ENCODE measurements around the gene EGLN3. TPM values are rescaled to one million over a fixed set of nuclear protein-coding genes. Genes with fewer than 3 reads are reported as not detected.

EGLN3 gene
- total and polyA plus RNA-seq, 2 of the 13 experiments (the other 11 are each of a cell fraction or from before 2014, with no cell fraction given): 0.18 to 27.3 TPM

DNA sequence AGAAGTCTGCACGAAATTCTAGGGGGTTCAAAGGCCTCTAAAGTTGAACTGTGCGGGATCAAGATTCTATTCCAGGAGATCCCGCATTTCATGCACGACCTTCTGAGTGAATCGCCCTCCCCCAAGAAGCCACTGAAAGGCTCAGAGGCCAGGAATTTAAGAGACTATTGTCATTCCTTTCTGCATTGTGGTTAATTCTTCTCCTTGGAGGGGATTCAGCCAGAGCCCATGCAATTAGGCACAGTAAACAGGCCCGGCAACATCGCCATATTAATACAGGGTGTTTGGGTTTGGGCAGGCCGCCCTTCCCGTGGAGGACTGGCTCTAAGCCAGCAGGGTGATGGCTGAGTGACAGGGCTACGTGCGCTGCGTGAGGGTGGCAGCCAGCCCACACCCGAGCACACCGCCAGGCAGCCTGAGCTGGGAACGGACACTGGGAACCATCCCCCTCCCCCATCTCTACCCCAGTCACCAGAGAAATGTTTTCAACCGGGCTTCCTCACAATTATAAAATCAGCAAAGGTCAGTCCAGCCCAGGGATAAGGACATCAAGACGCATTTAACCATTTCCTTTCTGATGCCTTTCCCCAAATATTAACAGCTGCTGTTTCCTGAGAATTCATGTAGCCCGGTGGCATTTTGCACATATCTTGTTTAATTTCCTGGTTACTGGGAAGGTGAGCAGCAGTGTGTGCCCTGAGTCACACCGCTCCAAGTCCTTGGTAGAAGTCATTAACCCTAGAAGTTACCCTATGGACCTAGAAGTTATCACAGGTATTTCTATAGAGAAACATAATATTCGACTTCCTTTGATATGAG, 12.5 kb downstream of the EGLN3 start (continued):
- TF ChIP-seq, protein P1, sequence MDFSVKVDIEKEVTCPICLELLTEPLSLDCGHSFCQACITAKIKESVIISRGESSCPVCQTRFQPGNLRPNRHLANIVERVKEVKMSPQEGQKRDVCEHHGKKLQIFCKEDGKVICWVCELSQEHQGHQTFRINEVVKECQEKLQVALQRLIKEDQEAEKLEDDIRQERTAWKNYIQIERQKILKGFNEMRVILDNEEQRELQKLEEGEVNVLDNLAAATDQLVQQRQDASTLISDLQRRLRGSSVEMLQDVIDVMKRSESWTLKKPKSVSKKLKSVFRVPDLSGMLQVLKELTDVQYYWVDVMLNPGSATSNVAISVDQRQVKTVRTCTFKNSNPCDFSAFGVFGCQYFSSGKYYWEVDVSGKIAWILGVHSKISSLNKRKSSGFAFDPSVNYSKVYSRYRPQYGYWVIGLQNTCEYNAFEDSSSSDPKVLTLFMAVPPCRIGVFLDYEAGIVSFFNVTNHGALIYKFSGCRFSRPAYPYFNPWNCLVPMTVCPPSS (IDR thresholded peaks at IDR 0.05): no peak
- no peak for TF ChIP-seq SOX6 (IDR thresholded peaks at IDR 0.05)
- peak; percentile 38 for TF ChIP-seq SOX6 (CRISPR knock-in tag; IDR thresholded peaks at IDR 0.05)
- TF ChIP-seq MBNL3 (CRISPR knock-in tag; conservative IDR thresholded peaks at IDR 0.05): no peak
- peak; percentile 54 for TF ChIP-seq ZNF501 (CRISPR knock-in tag; IDR thresholded peaks at IDR 0.05)
- TF ChIP-seq, protein P2, sequence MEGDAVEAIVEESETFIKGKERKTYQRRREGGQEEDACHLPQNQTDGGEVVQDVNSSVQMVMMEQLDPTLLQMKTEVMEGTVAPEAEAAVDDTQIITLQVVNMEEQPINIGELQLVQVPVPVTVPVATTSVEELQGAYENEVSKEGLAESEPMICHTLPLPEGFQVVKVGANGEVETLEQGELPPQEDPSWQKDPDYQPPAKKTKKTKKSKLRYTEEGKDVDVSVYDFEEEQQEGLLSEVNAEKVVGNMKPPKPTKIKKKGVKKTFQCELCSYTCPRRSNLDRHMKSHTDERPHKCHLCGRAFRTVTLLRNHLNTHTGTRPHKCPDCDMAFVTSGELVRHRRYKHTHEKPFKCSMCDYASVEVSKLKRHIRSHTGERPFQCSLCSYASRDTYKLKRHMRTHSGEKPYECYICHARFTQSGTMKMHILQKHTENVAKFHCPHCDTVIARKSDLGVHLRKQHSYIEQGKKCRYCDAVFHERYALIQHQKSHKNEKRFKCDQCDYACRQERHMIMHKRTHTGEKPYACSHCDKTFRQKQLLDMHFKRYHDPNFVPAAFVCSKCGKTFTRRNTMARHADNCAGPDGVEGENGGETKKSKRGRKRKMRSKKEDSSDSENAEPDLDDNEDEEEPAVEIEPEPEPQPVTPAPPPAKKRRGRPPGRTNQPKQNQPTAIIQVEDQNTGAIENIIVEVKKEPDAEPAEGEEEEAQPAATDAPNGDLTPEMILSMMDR (CRISPR knock-in tag; IDR thresholded peaks at IDR 0.05): 0 out of 2 replicates have a peak, but pooled peaks have one; percentile 3
- TF ChIP-seq, protein P3, sequence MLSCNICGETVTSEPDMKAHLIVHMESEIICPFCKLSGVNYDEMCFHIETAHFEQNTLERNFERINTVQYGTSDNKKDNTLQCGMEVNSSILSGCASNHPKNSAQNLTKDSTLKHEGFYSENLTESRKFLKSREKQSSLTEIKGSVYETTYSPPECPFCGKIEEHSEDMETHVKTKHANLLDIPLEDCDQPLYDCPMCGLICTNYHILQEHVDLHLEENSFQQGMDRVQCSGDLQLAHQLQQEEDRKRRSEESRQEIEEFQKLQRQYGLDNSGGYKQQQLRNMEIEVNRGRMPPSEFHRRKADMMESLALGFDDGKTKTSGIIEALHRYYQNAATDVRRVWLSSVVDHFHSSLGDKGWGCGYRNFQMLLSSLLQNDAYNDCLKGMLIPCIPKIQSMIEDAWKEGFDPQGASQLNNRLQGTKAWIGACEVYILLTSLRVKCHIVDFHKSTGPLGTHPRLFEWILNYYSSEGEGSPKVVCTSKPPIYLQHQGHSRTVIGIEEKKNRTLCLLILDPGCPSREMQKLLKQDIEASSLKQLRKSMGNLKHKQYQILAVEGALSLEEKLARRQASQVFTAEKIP (CRISPR knock-in tag; IDR thresholded peaks at IDR 0.05; ENCODE audit: borderline replicate concordance): no peak
- no peak for TF ChIP-seq ZFP36 (IDR thresholded peaks at IDR 0.05; ENCODE audit: borderline replicate concordance, low read depth, low read length, partially characterized antibody)
- TF ChIP-seq ARID2 (CRISPR knock-in tag; IDR thresholded peaks at IDR 0.05; ENCODE audit: borderline replicate concordance): no peak
- no peak for TF ChIP-seq MTF2 (CRISPR knock-in tag; IDR thresholded peaks at IDR 0.05; ENCODE audit: borderline replicate concordance)
- TF ChIP-seq ZNF703 (CRISPR knock-in tag; IDR thresholded peaks at IDR 0.05; ENCODE audit: borderline replicate concordance): no peak
- TF ChIP-seq, protein P4, sequence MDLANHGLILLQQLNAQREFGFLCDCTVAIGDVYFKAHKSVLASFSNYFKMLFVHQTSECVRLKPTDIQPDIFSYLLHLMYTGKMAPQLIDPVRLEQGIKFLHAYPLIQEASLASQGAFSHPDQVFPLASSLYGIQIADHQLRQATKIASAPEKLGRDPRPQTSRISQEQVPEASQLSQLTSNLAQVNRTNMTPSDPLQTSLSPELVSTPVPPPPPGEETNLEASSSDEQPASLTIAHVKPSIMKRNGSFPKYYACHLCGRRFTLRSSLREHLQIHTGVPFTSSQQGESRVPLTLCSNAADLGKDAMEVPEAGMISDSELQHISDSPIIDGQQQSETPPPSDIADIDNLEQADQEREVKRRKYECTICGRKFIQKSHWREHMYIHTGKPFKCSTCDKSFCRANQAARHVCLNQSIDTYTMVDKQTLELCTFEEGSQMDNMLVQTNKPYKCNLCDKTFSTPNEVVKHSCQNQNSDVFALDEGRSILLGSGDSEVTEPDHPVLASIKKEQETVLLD (CRISPR knock-in tag; IDR thresholded peaks at IDR 0.05; ENCODE audit: low read depth): no peak
- no peak for TF ChIP-seq FOSL1 (CRISPR knock-in tag; IDR thresholded peaks at IDR 0.05; ENCODE audit: borderline replicate concordance)
- no peak for TF ChIP-seq MED13 (CRISPR knock-in tag; IDR thresholded peaks at IDR 0.05)
- TF ChIP-seq, protein P5, sequence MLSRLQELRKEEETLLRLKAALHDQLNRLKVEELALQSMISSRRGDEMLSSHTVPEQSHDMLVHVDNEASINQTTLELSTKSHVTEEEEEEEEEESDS (CRISPR knock-in tag; IDR thresholded peaks at IDR 0.05; ENCODE audit: borderline replicate concordance): 0 out of 2 replicates have a peak, but pooled peaks have one; percentile 64
- TF ChIP-seq, protein P6, sequence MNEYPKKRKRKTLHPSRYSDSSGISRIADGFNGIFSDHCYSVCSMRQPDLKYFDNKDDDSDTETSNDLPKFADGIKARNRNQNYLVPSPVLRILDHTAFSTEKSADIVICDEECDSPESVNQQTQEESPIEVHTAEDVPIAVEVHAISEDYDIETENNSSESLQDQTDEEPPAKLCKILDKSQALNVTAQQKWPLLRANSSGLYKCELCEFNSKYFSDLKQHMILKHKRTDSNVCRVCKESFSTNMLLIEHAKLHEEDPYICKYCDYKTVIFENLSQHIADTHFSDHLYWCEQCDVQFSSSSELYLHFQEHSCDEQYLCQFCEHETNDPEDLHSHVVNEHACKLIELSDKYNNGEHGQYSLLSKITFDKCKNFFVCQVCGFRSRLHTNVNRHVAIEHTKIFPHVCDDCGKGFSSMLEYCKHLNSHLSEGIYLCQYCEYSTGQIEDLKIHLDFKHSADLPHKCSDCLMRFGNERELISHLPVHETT (CRISPR knock-in tag; conservative IDR thresholded peaks at IDR 0.05): no peak
- no peak for TF ChIP-seq SRSF9 (IDR thresholded peaks at IDR 0.05; ENCODE audit: borderline replicate concordance, insufficient read depth, low read depth, low read length, poor library complexity, severe bottlenecking)
- TF ChIP-seq MIXL1 (CRISPR knock-in tag; IDR thresholded peaks at IDR 0.05): peak; percentile 31; the same call in 1 of the 2 replicates
- TF ChIP-seq ZNF556 (CRISPR knock-in tag; IDR thresholded peaks at IDR 0.05; ENCODE audit: borderline replicate concordance): peak; percentile 55; the same call in 1 of the 2 replicates
- 0 out of 2 replicates have a peak, but pooled peaks have one; percentile 35 for TF ChIP-seq ZMAT3 (CRISPR knock-in tag; conservative IDR thresholded peaks at IDR 0.05)
- TF ChIP-seq HDAC1 (CRISPR knock-in tag; IDR thresholded peaks at IDR 0.05): peak; percentile 52; the same call in 1 of the 2 replicates
